ENCODE measurements around the gene AIG1. TPM values are rescaled to one million over a fixed set of nuclear protein-coding genes. Genes with fewer than 3 reads are reported as not detected.

The AIG1 gene
- total RNA-seq, 3 donors from 2014 or later (not counting 1 experiment from before 2014, with no cell fraction given), result 5.6 to 8.9 (median 6.2) TPM

DNA sequence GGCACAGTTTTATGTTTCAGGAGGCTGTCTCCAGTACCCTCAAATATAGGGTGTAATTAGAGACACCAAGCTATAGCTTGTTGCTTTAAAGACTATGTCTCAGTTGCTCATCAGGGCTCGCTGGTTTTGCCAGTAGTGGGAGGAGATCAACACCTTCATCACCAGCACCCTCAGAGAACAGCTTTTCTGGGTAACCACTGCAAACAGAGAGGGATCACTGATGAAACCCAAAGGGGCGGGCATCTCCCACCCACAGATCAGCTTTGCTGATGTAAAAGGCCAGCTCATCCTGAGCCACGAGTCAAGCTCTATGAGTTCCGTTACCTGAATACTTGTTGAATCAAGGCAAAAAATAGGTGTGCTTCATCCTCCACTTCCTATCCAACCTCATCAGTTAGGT, 187.7 kb downstream of the AIG1 start:
- intact Hi-C loops (cut with micrococcal nuclease), result no loop called here
- Mint-ChIP-seq H3K4me1 (peaks cover 9 to 13% of the 10 kb centered on the region in 2 donors), H3K27ac (no peak overlapping the region), H3K9me3 (no peaks in the 10 kb centered on the region), H3K4me3 (no peak overlapping the region), H3K27me3 (ENCODE audit: low read depth in 2 of 2) (no peaks in the 10 kb centered on the region), H3K36me3 (no peaks in the 10 kb centered on the region)
- H3K27me3 ChIP-seq (ENCODE audit: control insufficient read depth, insufficient read depth, low read length), result no peaks in the 10 kb centered on the region
- no peaks in the 10 kb centered on the region for H3K4me1 ChIP-seq (ENCODE audit: control insufficient read depth, insufficient read depth, low read length)
- no peak overlapping the region for H3K27ac ChIP-seq (ENCODE audit: low read length)
- H3K4me3 ChIP-seq (ENCODE audit: low read length), result no peak overlapping the region
- H3K36me3 ChIP-seq (ENCODE audit: control insufficient read depth, insufficient read depth, low read length), result no peaks in the 10 kb centered on the region
- H3K9me3 ChIP-seq (ENCODE audit: control insufficient read depth, insufficient read depth, low read length), result no peaks in the 10 kb centered on the region
- DNase-seq (no peak), ATAC-seq (peak; percentile 30 to 75 (median 71))
- WGBS (ENCODE audit: insufficient coverage), result 65% methylated on average over 3 of the region's 4 CpGs
- TF ChIP-seq, protein P1, sequence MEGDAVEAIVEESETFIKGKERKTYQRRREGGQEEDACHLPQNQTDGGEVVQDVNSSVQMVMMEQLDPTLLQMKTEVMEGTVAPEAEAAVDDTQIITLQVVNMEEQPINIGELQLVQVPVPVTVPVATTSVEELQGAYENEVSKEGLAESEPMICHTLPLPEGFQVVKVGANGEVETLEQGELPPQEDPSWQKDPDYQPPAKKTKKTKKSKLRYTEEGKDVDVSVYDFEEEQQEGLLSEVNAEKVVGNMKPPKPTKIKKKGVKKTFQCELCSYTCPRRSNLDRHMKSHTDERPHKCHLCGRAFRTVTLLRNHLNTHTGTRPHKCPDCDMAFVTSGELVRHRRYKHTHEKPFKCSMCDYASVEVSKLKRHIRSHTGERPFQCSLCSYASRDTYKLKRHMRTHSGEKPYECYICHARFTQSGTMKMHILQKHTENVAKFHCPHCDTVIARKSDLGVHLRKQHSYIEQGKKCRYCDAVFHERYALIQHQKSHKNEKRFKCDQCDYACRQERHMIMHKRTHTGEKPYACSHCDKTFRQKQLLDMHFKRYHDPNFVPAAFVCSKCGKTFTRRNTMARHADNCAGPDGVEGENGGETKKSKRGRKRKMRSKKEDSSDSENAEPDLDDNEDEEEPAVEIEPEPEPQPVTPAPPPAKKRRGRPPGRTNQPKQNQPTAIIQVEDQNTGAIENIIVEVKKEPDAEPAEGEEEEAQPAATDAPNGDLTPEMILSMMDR (IDR thresholded peaks at IDR 0.05), result no peak

DNA sequence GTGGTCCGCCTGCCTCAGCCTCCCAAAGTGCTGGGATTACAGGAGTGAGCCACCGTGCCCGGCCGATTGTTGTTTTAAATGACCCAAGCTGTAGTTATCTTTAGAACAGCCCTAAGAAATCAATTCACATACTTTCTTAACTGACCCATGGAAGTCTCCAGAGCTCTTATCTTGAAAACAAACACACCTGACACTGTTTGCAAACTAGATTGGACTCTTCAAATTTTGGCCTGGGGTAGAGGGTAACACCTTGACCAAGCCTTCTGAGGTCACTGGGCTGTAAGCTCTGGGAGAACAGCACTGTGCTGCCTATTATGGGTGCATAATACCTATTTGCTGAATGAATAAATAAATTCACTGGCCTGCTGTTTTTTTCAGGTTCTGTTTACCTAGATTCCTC, 190.6 kb downstream of the AIG1 start:
- no peak for DNase-seq
- Histone ChIP-seq H3K27ac (ENCODE audit: low read length) (no peak overlapping the region), H3K4me1 (ENCODE audit: control insufficient read depth, insufficient read depth, low read length) (no peaks in the 10 kb centered on the region), H3K27me3 (ENCODE audit: control insufficient read depth, insufficient read depth, low read length) (no peaks in the 10 kb centered on the region), H3K4me3 (ENCODE audit: low read length) (no peak overlapping the region), H3K36me3 (ENCODE audit: control insufficient read depth, insufficient read depth, low read length) (no peaks in the 10 kb centered on the region), H3K9me3 (ENCODE audit: control insufficient read depth, insufficient read depth, low read length) (no peaks in the 10 kb centered on the region)
- Mint-ChIP-seq H3K27ac (no peak overlapping the region), H3K4me3 (no peak overlapping the region), H3K36me3 (no peaks in the 10 kb centered on the region), H3K27me3 (ENCODE audit: low read depth in 2 of 2) (no peaks in the 10 kb centered on the region), H3K4me1 (peaks cover 9 to 13% of the 10 kb centered on the region in 2 donors), H3K9me3 (no peaks in the 10 kb centered on the region)
- TF ChIP-seq, protein P1 (IDR thresholded peaks at IDR 0.05), result no peak
- WGBS (ENCODE audit: insufficient coverage), result 95% methylated on average over 4 of the region's 4 CpGs
- ATAC-seq, result no peak
- intact Hi-C loops (cut with micrococcal nuclease), result no loop called here

DNA sequence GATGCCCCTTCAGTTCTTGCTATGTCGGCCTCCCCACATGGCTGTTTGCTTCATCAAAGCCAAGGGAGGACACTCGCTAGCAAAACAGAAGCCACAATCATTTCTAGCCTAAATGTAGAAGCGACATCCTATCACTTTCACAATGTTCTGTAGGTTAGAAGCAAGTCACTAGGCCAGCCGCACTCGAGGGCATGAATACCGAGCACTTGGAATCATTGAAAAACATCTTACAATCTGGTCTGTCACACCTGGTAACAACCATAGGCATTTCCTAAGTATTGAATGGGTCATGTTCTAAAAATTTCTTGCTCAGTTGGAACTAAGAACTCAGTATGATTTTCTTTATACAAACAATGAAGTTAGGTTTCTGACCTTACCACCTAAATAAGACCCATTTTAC, 192.3 kb downstream of the AIG1 start:
- Histone ChIP-seq H3K36me3 (ENCODE audit: control insufficient read depth, insufficient read depth, low read length) (no peaks in the 10 kb centered on the region), H3K4me1 (ENCODE audit: control insufficient read depth, insufficient read depth, low read length) (no peaks in the 10 kb centered on the region), H3K27me3 (ENCODE audit: control insufficient read depth, insufficient read depth, low read length) (no peaks in the 10 kb centered on the region), H3K9me3 (ENCODE audit: control insufficient read depth, insufficient read depth, low read length) (no peaks in the 10 kb centered on the region), H3K4me3 (ENCODE audit: low read length) (no peak overlapping the region), H3K27ac (ENCODE audit: low read length) (no peak overlapping the region)
- Mint-ChIP-seq H3K27ac (no peak overlapping the region), H3K27me3 (ENCODE audit: low read depth in 2 of 2) (no peaks in the 10 kb centered on the region), H3K36me3 (no peaks in the 10 kb centered on the region), H3K4me1 (peaks cover 5 to 8% of the 10 kb centered on the region in 2 donors), H3K4me3 (no peak overlapping the region), H3K9me3 (no peaks in the 10 kb centered on the region)
- TF ChIP-seq, protein P1 (IDR thresholded peaks at IDR 0.05), result no peak
- WGBS (ENCODE audit: insufficient coverage), result 98% methylated on average over 6 of the region's 6 CpGs
- no peak for ATAC-seq
- DNase-seq, result no peak
- intact Hi-C loops (cut with micrococcal nuclease), result no loop called here

DNA sequence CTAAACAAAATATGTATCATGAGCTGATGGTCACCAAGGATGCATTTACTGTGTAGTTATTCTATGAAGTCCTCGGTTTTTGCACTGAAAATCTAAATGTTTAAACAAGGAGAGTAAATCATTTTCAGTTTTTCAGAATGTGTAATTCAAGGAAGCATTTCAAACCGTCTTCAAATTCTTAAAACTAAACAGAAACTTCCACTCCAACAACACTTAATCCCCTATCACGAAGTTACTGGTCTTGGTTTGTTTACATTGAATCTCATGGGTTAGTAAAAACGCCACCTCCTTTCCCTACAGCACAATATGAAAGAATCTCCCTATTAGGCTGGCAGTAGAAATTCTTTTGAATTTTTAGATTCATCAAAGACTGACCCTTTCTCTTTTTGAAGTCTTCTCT, 192.9 kb downstream of the AIG1 start:
- no peak overlapping the region for H3K4me3 ChIP-seq (ENCODE audit: low read length)
- H3K27ac ChIP-seq (ENCODE audit: low read length), result no peak overlapping the region
- no peak overlapping the region for H3K27ac Mint-ChIP-seq
- no peaks in the 10 kb centered on the region for H3K4me1 ChIP-seq (ENCODE audit: control insufficient read depth, insufficient read depth, low read length)
- H3K4me3 Mint-ChIP-seq, result no peak overlapping the region
- WGBS (ENCODE audit: insufficient coverage), result 97% methylated on average over 3 of the region's 4 CpGs
- H3K9me3 ChIP-seq (ENCODE audit: control insufficient read depth, insufficient read depth, low read length), result no peaks in the 10 kb centered on the region
- H3K36me3 ChIP-seq (ENCODE audit: control insufficient read depth, insufficient read depth, low read length), result no peaks in the 10 kb centered on the region
- no peak for DNase-seq
- peaks cover 0 to 2% of the 10 kb centered on the region in 2 donors for H3K4me1 Mint-ChIP-seq
- H3K36me3 Mint-ChIP-seq, result no peaks in the 10 kb centered on the region
- no peaks in the 10 kb centered on the region for H3K27me3 ChIP-seq (ENCODE audit: control insufficient read depth, insufficient read depth, low read length)
- H3K27me3 Mint-ChIP-seq (ENCODE audit: low read depth in 2 of 2), result no peaks in the 10 kb centered on the region
- no peak for ATAC-seq
- no peaks in the 10 kb centered on the region for H3K9me3 Mint-ChIP-seq
- intact Hi-C loops (cut with micrococcal nuclease), result no loop called here
- TF ChIP-seq, protein P1 (IDR thresholded peaks at IDR 0.05), result no peak
